Adrenal gland (tissue), 12 donors: ENCODE data around the gene BMPR2. TPM values are rescaled to one million over a fixed set of nuclear protein-coding genes. Genes with fewer than 3 reads are reported as not detected.
"Not testable (repeated sequence)": the region's sequence is repeated elsewhere in the genome, so short reads cannot be mapped to it uniquely, and the experiment has no call there.

Experiments used
- DNase-seq, 7 donors: peaks; one replicate each; pipeline ENCODE4 v3.0.0-alpha.2; 2019 to 2020
- H3K27ac ChIP-seq, 5 donors: fragments of 200-600 bp; sonication (generic) in 4 of 5; 1 replicate in 3 of 5; 2 replicates in 2 of 5; pipeline versions ENCODE4 v1.5.1 to v1.8.0; 2016 to 2020; ENCODE audit warnings: mild to moderate bottlenecking in 1 of 5
- H3K27me3 ChIP-seq: fragments of 200-600 bp; 2 replicates; pipeline ENCODE4 v1.8.0; 2021
- H3K36me3 ChIP-seq, 2 donors: fragments of 200-600 bp; replicated peaks in 1 of 2; 1 replicate in 1 of 2; 2 replicates in 1 of 2; pipeline versions ENCODE4 v1.5.1 to v1.8.0; 2018 to 2022
- H3K4me1 ChIP-seq, 2 donors: fragments of 200-600 bp; replicated peaks in 1 of 2; 1 replicate in 1 of 2; 2 replicates in 1 of 2; pipeline versions ENCODE4 v1.5.1 to v1.8.0; 2018 to 2021
- H3K4me3 ChIP-seq, 4 donors: fragments of 200-600 bp; sonication (generic) in 3 of 4; one replicate each; pipeline ENCODE4 v1.5.1; 2016 to 2018
- H3K9me3 ChIP-seq, 3 donors: fragments of 200-600 bp; sonication (generic) in 1 of 3; replicated peaks in 1 of 3; 1 replicate in 2 of 3; 2 replicates in 1 of 3; pipeline versions ENCODE4 v1.5.1 to v1.8.0; 2016 to 2021
- CTCF ChIP-seq, 6 experiments: fragments of 450-650 bp in 4 of 6; fragments of 200-600 bp in 2 of 6; sonication (generic) in 1 of 6; IDR thresholded peaks; 1 replicate in 5 of 6; 2 replicates in 1 of 6; pipeline versions ENCODE4 v1.5.1 to v1.8.0; 2016 to 2021; ENCODE audit warnings: antibody characterized with exemption in 6 of 6, mild to moderate bottlenecking in 2 of 6, moderate library complexity in 1 of 6
- POLR2A ChIP-seq, 2 donors: fragments of 450-650 bp; IDR thresholded peaks; one replicate each; pipeline ENCODE4 v1.6.1; 2017; ENCODE audit warnings: antibody characterized with exemption in 2 of 2, mild to moderate bottlenecking in 2 of 2, moderate library complexity in 1 of 2
- WGBS, 4 donors: extraction: QIAGEN DNeasy Blood & Tissue Kit in 2 of 4; methylation state at CpG; one replicate each; pipeline versions ENCODE4 v1.1.5 to v1.1.7; 2013 to 2017; 5-methylcytosine and 5-hydroxymethylcytosine counted together
- intact Hi-C, 2 donors: fragments of 100-400 bp; cut with DNase I; formaldehyde crosslinking; loops; one replicate each; pipeline versions ENCODE4 v1.14.1 to v1.15.0; 2022 to 2023
- polyA plus RNA-seq, 3 donors: library from polyadenylated mRNA; stranded (reverse); fragments of 200-250 nt in 2 of 3; fragments of 350-450 nt in 1 of 3; fragmentation: Illumina TruSeq in 1 of 3; extraction: RNeasy Lipid Tissue Mini Kit (QIAGEN cat#74804) in 1 of 3; gene quantifications; one replicate each; pipeline ENCODE4 v1.2.3, GENCODE V29; 2013 to 2014
- total RNA-seq, 9 donors: library from RNA; depleted of rRNA in 4 of 9; stranded (reverse); fragments of >200 nt in 4 of 9; fragments of 120-200 nt in 1 of 9; fragmentation: NEBNext Ultra II Directional in 1 of 9; extraction: Animal tissue kit (Norgen Biotek cat#: 25700) in 1 of 9; gene quantifications; one replicate each; pipeline versions ENCODE4 v1.1.0 to v1.2.4, GENCODE V29; 2013 to 2023
- donor health status: healthy with polysubstance abuse.
- donor health status: Bipolar disorder and iron deficiency.
- donor health status: DM: yes; HTN: yes; CAD: no.
- donor health status: DM: no; HTN: no; CAD: no.
- donor health status: DM: no; HTN: no; CAD: no.
- donor health status: DM: yes; HTN: yes; CAD: no.

BMPR2 gene
- total and polyA plus RNA-seq, 12 donors = 7.7 to 123 (median 85.7) TPM

GRCh38 chr2:202542142-202542541, 166.0 kb downstream of the BMPR2 start:
- Histone ChIP-seq H3K27me3 (no peaks in the 10 kb centered on the region), H3K36me3 (no peaks in the 10 kb centered on the region), H3K4me3 (no peak overlapping the region), H3K27ac (no peak overlapping the region), H3K4me1 (peaks cover 0 to 23% of the 10 kb centered on the region in 2 donors), H3K9me3 (no peaks in the 10 kb centered on the region)
- WGBS, 4 donors = 58 to 65% (median 60%) methylated on average over 3 of the region's 3 CpGs
- DNase-seq = no peak
- intact Hi-C loops = loop anchor here in 1 of 2 donors (10.0 kb wide), 1 partner anchor 257 kb away; no protein-coding TSS in a partner anchor
- TF ChIP-seq CTCF (IDR thresholded peaks at IDR 0.05) = no peak
- no peak for TF ChIP-seq POLR2A (IDR thresholded peaks at IDR 0.05)

GRCh38 chr2:202545523-202545922, 169.4 kb downstream of the BMPR2 start:
- Histone ChIP-seq H3K4me3 (no peak overlapping the region), H3K27me3 (no peaks in the 10 kb centered on the region), H3K36me3 (no peaks in the 10 kb centered on the region), H3K27ac (no peak overlapping the region), H3K4me1 (peaks cover 0 to 19% of the 10 kb centered on the region in 2 donors), H3K9me3 (no peaks in the 10 kb centered on the region)
- WGBS, 4 donors = 80 to 92% (median 83%) methylated on average over 1 of the region's 1 CpG
- DNase-seq = no peak
- TF ChIP-seq POLR2A (IDR thresholded peaks at IDR 0.05) = no peak
- no peak for TF ChIP-seq CTCF (IDR thresholded peaks at IDR 0.05)
- intact Hi-C loops = loop anchor here in 1 of 2 donors (10.0 kb wide), 1 partner anchor 261 kb away; no protein-coding TSS in a partner anchor

- DNase-seq = no peak
- TF ChIP-seq POLR2A (IDR thresholded peaks at IDR 0.05) = no peak
- no peak for TF ChIP-seq CTCF (IDR thresholded peaks at IDR 0.05)
- H3K27ac ChIP-seq = no peak overlapping the region
- intact Hi-C loops = loop anchor here in 1 of 2 donors (10.0 kb wide), 1 partner anchor 261 kb away; no protein-coding TSS in a partner anchor
- H3K27me3 ChIP-seq = no peaks in the 10 kb centered on the region
- no peak overlapping the region for H3K4me3 ChIP-seq
- H3K9me3 ChIP-seq = no peaks in the 10 kb centered on the region
- H3K36me3 ChIP-seq = no peaks in the 10 kb centered on the region
- peaks cover 0 to 15% of the 10 kb centered on the region in 2 donors for H3K4me1 ChIP-seq
- WGBS, 4 donors = 94 to 100% (median 96%) methylated on average over 2 of the region's 2 CpGs
These were observed 169.8 kb downstream of the BMPR2 start for GRCh38 chr2:202545931-202546330.

GRCh38 chr2:202546499-202547141, 170.5 kb downstream of the BMPR2 start:
- H3K9me3 ChIP-seq, H3K4me1 ChIP-seq, H3K27ac ChIP-seq, H3K36me3 ChIP-seq, DNase-seq, H3K4me3 ChIP-seq, H3K27me3 ChIP-seq: not testable (repeated sequence)
- intact Hi-C loops = loop anchor here in 1 of 2 donors (10.0 kb wide), 1 partner anchor 262 kb away; no protein-coding TSS in a partner anchor
- WGBS, 4 donors = 88 to 92% (median 91%) methylated on average over 13 of the region's 13 CpGs

GRCh38 chr2:202548240-202548639, 172.1 kb downstream of the BMPR2 start:
- intact Hi-C loops = loop anchor here in 1 of 2 donors (10.0 kb wide), 1 partner anchor 263 kb away; no protein-coding TSS in a partner anchor
- TF ChIP-seq POLR2A (IDR thresholded peaks at IDR 0.05) (no peak), CTCF (IDR thresholded peaks at IDR 0.05) (no peak)
- Histone ChIP-seq H3K4me1 (no peaks in the 10 kb centered on the region), H3K4me3 (no peak overlapping the region), H3K36me3 (peaks cover 0 to 6% of the 10 kb centered on the region in 2 donors), H3K9me3 (no peaks in the 10 kb centered on the region), H3K27me3 (no peaks in the 10 kb centered on the region), H3K27ac (no peak overlapping the region)
- 76 to 98% (median 95%) methylated on average over 2 of the region's 2 CpGs for WGBS, 4 donors
- no peak for DNase-seq

GRCh38 chr2:202551000-202551399, 174.9 kb downstream of the BMPR2 start:
- H3K9me3 ChIP-seq, H3K4me1 ChIP-seq, H3K27ac ChIP-seq, H3K27me3 ChIP-seq, intact Hi-C loops, H3K4me3 ChIP-seq, DNase-seq: not testable (repeated sequence)
- 86 to 92% (median 90%) methylated on average over 10 of the region's 10 CpGs for WGBS, 4 donors
- H3K36me3 ChIP-seq = peaks cover 0 to 20% of the 10 kb centered on the region in 2 donors
